Measurements from ENCODE around the gene MYL5.

DNA sequence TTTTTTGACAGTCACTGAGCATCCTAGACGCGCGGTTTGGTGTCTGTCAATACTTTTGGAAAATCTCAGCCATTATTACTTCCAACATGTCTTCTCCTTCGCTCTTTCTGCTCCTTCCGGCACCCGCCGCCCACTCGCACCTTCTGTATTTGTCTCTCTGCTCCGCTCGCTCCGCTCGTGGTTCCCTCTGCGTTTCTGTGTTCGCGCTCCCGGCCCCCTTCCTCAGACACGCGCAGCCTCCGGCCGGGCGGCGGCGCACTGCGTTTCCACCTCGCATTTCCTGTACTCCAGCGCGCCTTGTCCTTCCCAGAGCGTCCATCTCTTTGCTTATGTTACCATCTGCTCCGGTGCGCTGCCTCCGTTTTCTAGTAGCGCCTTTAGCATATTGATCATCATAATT, 27.9 kb upstream of the MYL5 start:
- TF ChIP-seq GATA2 (IDR thresholded peaks at IDR 0.05; ENCODE audit: low read depth, low read length) (no peak), GATA3 (IDR thresholded peaks at IDR 0.05; ENCODE audit: low read depth, low read length) (no peak)
